ENCODE results near the gene TCEA3.

TCEA3 gene

GRCh38 chr1:23368562-23369334 is 55.8 kb downstream of the TCEA3 start:
- peak; percentile 84 for DNase-seq (ENCODE audit: extremely low spot score)
- TF ChIP-seq FOXM1 (IDR thresholded peaks at IDR 0.05; ENCODE audit: borderline replicate concordance) (no peak), ELF4 (IDR thresholded peaks at IDR 0.05) (peak; percentile 22; the same call in 1 of the 2 replicates), HDGF (IDR thresholded peaks at IDR 0.05; ENCODE audit: borderline replicate concordance) (no peak), L3MBTL2 (conservative IDR thresholded peaks at IDR 0.05) (peak; percentile 31; the same call in 1 of the 2 replicates), NFRKB (IDR thresholded peaks at IDR 0.05) (no peak), BHLHE40 (IDR thresholded peaks at IDR 0.05; ENCODE audit: borderline replicate concordance) (no peak)
- CTCF ChIA-PET: interaction anchor here (0.9 to 1.6 kb wide), 2 partner anchors 24 to 35 kb away, joined by 4 to 7 read pairs; partner anchors contain the start of gene HNRNPR
- POLR2A ChIA-PET: interaction anchor here (0.6 to 4.8 kb wide), 21 partner anchors 9 to 186 kb away, joined by 3 to 97 read pairs (median 4); partner anchors contain the start of genes E2F2, HNRNPR and HTR1D

GRCh38 chr1:23367791-23368561 is 56.6 kb downstream of the TCEA3 start:
- POLR2A ChIA-PET: interaction anchor here (0.6 to 4.8 kb wide), 20 partner anchors 9 to 187 kb away, joined by 3 to 97 read pairs (median 4); partner anchors contain the start of genes E2F2, HNRNPR and HTR1D

GRCh38 chr1:23367451-23367790 is 57.1 kb downstream of the TCEA3 start:
- TF ChIP-seq ELF4 (IDR thresholded peaks at IDR 0.05) (no peak), FOXK2 (IDR thresholded peaks at IDR 0.05) (no peak)
- DNase-seq (ENCODE audit: extremely low spot score): no peak
- ChIA-PET POLR2A (interaction anchor here (2.1 to 4.8 kb wide), 4 partner anchors 11 to 29 kb away, joined by 7 to 97 read pairs (median 12); partner anchors contain the start of gene HNRNPR), CTCF (no interaction called here)

More at GRCh38 chr1:23367791-23368561, 56.6 kb downstream of the TCEA3 start:
- TF ChIP-seq HDGF (IDR thresholded peaks at IDR 0.05; ENCODE audit: borderline replicate concordance) (peak; percentile 24; the same call in 1 of the 2 replicates), L3MBTL2 (conservative IDR thresholded peaks at IDR 0.05) (peak; percentile 31; the same call in 1 of the 2 replicates), ELF4 (IDR thresholded peaks at IDR 0.05) (peak; percentile 88), BHLHE40 (IDR thresholded peaks at IDR 0.05; ENCODE audit: borderline replicate concordance) (no peak), PKNOX1 (IDR thresholded peaks at IDR 0.05) (peak; percentile 99)
- peak; percentile 97 for DNase-seq (ENCODE audit: extremely low spot score)
- CTCF ChIA-PET: interaction anchor here (0.6 to 0.9 kb wide), 2 partner anchors 23 to 1405 kb away, joined by 3 to 4 read pairs; partner anchors contain the start of gene HNRNPR

GRCh38 chr1:23366598-23366997 is 58.0 kb downstream of the TCEA3 start:
- ChIA-PET CTCF (no interaction called here), POLR2A (interaction anchor here (2.7 kb wide), 1 partner anchor 11 kb away, joined by 12 read pairs; no protein-coding TSS in a partner anchor)
- DNase-seq (ENCODE audit: extremely low spot score): no peak
- no peak for TF ChIP-seq BHLHE40 (IDR thresholded peaks at IDR 0.05; ENCODE audit: borderline replicate concordance)
- TF ChIP-seq L3MBTL2 (conservative IDR thresholded peaks at IDR 0.05): no peak
- no peak for TF ChIP-seq SUZ12 (IDR thresholded peaks at IDR 0.05)

- DNase-seq (ENCODE audit: extremely low spot score): no peak
- CTCF ChIA-PET: no interaction called here
- TF ChIP-seq ARNT (IDR thresholded peaks at IDR 0.05) (no peak), CTBP1 (IDR thresholded peaks at IDR 0.05; ENCODE audit: borderline replicate concordance) (no peak), BHLHE40 (IDR thresholded peaks at IDR 0.05; ENCODE audit: borderline replicate concordance) (no peak)
- POLR2A ChIA-PET: interaction anchor here (2.7 kb wide), 1 partner anchor 10 kb away, joined by 12 read pairs; no protein-coding TSS in a partner anchor
These were observed 58.4 kb downstream of the TCEA3 start for GRCh38 chr1:23366146-23366545.

GRCh38 chr1:23362218-23362713 is 62.3 kb downstream of the TCEA3 start:
- DNase-seq (ENCODE audit: extremely low spot score): no peak
- POLR2A ChIA-PET: interaction anchor here (1.0 to 1.3 kb wide), 2 partner anchors 18 to 19 kb away, joined by 3 to 6 read pairs; partner anchors contain the start of gene HNRNPR

More at GRCh38 chr1:23362218-23362713, 62.3 kb downstream of the TCEA3 start:
- TF ChIP-seq TARDBP (IDR thresholded peaks at IDR 0.05) (no peak), HDGF (IDR thresholded peaks at IDR 0.05; ENCODE audit: borderline replicate concordance) (no peak), PKNOX1 (IDR thresholded peaks at IDR 0.05) (no peak), SUZ12 (IDR thresholded peaks at IDR 0.05) (no peak), ELF4 (IDR thresholded peaks at IDR 0.05) (no peak), FOXK2 (IDR thresholded peaks at IDR 0.05) (no peak), BHLHE40 (IDR thresholded peaks at IDR 0.05; ENCODE audit: borderline replicate concordance) (no peak), L3MBTL2 (conservative IDR thresholded peaks at IDR 0.05) (no peak), ARNT (IDR thresholded peaks at IDR 0.05) (no peak), NFRKB (IDR thresholded peaks at IDR 0.05) (no peak), CTBP1 (IDR thresholded peaks at IDR 0.05; ENCODE audit: borderline replicate concordance) (no peak), LEF1 (IDR thresholded peaks at IDR 0.05; ENCODE audit: borderline replicate concordance) (no peak), SP1 (IDR thresholded peaks at IDR 0.05) (no peak), FOXM1 (IDR thresholded peaks at IDR 0.05; ENCODE audit: borderline replicate concordance) (no peak), ZNF384 (IDR thresholded peaks at IDR 0.05) (no peak), FOXA1 (IDR thresholded peaks at IDR 0.05) (no peak)
- CTCF ChIA-PET: no interaction called here
